ENCODE data around the gene SYT17. TPM values are rescaled to one million over a fixed set of nuclear protein-coding genes. Genes with fewer than 3 reads are reported as not detected.

SYT17 gene
- total RNA-seq, 2 experiments from 2014 or later, result not detected

DNA sequence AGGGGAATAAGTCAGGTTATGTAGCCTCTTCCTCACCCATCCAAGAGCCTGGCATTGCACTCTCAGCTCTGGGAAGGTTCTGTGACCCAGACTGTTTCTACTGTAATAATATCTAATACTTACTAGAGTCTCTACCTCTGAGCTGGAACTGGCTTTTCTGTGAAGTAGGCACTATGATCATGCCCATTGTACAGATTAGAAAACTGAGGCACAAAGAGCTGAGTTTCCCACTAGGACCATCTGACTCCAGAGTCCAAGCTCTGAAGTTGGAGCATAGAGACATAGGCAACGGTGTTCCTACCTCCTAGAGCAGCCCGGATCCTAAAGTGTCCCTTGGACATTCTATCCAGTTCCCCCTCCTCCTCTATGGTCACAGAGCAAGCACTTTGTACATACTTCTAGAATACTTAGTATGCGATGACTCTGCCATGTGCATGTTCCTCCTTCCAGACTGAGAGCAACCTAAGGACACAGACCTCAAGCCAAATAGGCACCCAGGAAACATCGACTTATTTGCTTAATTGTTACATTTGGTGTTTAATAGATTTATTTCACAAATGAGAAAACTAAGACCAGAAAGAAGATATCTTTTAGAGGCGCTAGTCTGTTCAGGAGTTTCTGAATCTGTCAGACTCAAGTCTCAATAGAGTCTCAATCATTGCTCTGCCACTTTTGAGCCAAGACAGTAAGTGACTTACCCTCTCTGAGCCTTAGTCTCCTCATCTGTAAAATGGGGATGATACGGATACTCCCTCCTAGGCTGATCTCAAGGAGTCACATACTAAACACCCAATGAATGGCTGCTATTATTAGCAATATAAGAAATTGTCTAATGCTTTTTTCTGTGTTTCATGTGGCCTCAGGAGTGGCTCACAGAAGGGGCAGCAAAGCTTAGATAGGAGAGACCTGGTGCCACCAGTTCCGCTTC, 121.1 kb downstream of the SYT17 start:
- POLR2A ChIA-PET, result no interaction called here
- CTCF ChIA-PET, result no interaction called here

DNA sequence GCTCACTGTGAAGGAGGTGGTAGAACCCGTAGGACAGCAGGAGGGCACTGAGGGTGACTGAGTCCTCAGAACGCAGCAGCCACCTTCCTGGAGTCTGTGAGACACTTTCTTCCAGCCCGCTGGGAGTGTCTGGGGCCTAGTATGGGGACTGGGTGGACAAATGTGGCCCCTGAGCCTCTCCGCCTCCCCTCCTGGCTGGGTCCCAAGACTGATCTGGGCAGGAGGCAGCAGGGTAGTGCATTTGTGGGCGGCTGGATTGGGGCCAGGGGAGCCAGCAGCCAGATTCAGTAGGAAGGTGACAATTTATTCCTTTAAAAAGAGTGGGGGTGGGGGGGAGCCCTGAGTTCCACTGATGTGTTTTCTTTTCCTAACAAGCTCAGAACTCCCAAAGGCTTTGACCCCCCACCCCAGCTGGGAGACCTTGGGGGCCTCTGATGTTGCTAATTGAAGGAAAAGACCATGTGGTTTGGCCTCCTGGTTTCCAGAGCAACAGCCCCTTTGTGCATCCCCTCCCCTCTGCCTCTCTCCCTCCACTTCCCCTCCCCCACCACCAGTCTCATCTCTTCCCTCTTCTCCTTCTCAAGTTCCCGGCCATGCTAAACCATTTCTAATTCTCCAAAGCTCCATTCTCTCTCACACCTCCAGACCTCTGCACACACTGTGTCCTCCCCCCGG, 121.9 kb downstream of the SYT17 start:
- CTCF ChIA-PET, result no interaction called here

DNA sequence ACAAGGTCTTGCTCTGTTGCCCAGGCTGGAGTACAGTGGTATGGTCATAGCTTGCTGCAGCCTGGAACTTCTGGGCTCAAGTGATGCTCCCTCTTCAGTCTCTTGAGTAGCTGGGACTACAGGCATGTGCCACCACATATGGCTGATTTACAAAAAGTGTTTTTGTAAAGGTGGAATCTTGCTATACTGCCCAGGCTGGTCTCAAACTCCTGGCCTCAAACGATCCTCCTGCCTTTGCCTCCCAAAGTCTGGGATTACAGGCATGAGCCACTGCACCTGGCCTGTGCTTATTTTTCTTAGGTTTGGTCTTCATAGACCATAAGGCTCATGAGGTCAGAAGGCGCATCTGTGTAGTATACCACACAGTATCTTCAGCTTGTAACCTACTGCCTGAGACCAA, 122.8 kb downstream of the SYT17 start:
- ChIA-PET POLR2A (no interaction called here), CTCF (no interaction called here)

More for the DNA sequence above, 121.9 kb downstream of the SYT17 start:
- POLR2A ChIA-PET, result no interaction called here

DNA sequence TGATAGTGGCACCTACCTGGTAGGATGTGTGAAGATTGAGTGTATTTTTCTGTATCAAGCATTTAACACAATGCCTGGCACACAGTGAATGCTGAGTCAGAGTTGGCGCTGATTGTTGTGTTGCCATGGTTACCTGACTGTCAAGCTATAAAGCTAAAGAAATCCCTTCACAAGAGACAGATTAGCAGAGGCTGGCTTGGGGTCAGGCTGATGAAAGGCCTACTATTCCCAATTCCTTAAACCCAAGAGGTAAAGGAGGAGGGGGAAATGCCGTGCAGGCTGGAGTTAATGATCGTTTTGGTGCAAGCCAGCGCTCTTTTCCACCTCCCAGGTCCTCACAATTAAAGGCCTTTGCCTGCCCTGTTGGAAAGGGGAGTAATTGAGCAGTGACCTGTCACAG, 123.4 kb downstream of the SYT17 start:
- POLR2A ChIA-PET, result no interaction called here
- CTCF ChIA-PET, result no interaction called here

DNA sequence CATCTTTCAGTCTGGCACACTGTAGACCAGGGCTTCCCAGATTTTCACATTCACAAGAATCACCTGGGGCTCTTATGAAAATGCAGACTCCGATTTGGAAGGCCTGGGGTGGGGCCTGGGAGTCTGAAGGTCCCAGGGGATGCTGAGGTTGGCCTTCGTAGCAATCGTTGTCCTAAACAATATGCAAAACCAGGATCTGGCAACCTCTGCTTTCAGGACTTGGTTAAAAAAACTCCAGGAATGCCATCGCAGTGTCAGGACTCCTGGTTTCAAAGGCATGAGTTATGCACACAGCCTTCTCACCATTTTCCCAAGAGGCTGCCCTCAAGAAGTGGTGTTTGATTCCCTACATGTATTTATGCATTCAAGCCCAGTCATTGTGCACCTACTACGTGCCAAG, 124.1 kb downstream of the SYT17 start:
- CTCF ChIA-PET, result no interaction called here
- POLR2A ChIA-PET, result no interaction called here

DNA sequence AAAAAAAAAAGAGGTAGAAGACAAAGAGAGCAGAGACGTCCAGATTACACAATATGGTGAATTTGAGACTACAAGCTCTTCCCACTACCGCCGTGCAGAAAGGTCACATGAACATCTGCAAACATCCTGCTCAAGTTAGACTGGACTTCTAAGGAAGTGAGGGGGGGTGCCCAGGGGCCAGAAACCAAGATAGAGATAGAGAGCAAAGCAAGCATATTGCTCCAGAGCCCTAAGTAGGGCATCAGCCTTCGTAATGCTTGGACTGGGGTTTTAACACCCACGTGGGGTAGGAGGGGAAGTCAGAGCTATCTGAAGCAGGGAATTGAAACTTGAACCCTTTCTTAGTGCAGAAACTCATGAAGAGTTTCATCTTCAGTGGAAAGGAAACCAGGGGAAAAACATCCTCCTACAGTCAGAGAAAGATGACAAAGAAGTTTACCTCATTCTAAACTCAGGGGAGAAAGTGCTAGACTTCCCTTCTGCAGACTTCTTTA, 126.2 kb downstream of the SYT17 start:
- POLR2A ChIA-PET, result no interaction called here
- CTCF ChIA-PET, result interaction anchor here (0.7 kb wide), 1 partner anchor 108 kb away, joined by 3 read pairs; no protein-coding TSS in a partner anchor

DNA sequence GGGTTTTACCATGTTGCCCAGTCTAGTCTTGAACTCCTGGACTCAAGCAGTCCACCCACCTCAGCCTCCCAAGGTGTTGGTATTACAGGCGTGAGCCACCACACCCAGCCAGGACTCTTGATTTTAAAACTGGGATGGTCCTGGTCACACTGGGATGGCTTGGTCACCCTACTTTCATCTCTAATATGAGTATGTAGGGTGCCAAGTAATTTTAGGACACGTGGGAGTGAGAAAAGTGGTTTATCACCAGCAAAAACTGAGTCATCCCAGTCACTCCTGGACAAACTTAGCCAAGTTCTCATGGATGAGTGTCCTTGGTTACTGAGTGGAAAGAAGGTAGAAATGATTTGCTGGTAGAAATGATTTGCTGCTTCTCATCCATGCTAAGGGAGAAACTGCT, 127.4 kb downstream of the SYT17 start:
- ChIA-PET CTCF (no interaction called here), POLR2A (no interaction called here)

DNA sequence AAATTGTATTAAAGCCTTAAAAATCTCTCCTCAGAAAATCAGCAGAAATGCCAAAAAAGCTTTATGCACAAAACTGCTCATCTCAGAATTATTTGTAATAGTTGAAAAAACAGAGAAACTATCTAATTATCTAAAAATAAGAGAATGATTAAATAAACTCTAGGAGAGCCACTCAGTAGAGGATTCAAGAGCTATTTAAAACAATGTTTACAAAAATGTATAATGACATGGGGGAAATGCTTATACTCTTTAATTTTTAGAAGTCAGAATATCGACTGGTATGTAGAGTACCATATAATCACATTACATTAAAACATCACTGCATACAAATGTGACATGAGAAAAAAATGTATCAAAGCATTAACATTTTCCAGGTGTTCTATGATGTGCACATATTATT, 129.4 kb downstream of the SYT17 start:
- ChIA-PET POLR2A (no interaction called here), CTCF (no interaction called here)

DNA sequence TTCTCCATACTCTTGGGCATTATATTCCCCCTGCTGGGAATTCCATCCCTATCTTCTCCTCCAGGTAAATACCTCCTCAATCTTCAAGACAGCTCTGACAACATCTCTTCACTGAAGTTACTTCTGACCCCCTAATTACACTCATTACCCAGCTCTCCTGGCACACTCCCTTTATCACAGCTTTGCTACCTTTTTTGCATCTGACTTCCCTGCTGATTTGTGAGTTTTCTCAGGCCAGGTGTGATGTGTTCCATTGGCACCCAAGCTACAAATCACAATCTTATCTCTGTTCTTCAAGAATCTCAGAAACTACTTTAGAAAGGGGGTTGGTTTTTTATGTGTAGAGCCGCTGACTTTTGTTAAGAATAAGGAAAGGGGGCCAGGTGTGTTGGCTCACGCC, 131.5 kb downstream of the SYT17 start:
- CTCF ChIA-PET, result no interaction called here
- POLR2A ChIA-PET, result no interaction called here

DNA sequence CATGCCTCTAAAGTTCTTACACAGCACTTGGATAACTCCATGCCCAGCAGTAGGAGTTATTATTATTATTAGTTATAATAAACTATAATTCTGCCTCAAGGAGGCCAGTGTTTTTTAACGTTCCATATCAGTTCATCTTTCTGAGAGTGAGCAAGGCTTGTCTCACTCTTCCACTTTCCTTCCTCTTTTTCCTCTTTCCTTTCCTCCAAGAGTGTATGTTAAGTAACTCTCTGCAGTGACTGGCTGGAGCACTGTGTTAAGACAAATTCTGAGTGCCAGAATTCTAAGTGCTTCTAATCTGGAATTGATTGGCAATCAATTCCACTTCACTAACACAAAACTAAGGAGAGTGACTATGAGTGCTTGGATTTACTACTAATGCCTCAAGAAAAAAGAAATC, 133.9 kb downstream of the SYT17 start:
- ChIA-PET POLR2A (no interaction called here), CTCF (no interaction called here)

DNA sequence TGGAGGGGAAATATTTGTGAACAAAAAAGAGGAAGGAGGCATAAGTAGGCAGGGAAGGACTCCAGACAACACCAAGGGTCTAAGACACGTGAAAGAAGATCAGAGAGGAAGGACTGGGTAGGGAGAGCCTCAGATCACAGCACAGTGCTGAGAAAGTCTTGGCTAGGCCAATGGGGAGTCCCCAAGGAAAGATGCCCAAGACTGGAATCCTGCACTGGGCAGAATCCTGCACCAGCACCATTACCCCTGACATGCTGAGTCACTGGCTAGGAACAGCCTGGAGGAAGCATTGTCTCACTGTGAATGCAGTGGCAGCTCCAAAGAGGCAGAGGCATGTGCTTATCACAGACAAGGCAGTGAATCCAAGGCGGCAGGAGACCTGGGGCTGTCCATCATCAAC, 136.7 kb downstream of the SYT17 start:
- POLR2A ChIA-PET, result no interaction called here
- CTCF ChIA-PET, result interaction anchor here (0.6 kb wide), 1 partner anchor 114 kb away, joined by 5 read pairs; no protein-coding TSS in a partner anchor

DNA sequence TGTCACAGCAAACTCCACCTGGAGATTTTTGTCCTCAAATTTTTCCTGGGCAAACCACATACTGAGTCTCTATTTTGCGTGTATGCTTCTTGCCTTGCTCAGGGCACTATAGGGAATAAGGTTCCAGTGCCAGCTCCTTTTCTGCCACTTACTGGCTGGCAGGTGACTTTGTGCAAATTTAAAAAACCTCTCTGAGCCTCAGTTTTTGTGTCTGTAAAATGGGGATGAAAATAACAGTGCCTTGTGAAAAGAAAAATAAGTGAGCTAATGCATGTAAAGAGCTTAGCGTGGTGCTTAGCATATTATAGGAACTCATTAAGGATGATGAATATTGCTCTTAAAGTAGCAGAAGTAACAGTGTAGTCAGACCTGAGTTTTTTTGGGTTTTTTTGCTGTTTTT, 137.4 kb downstream of the SYT17 start:
- ChIA-PET POLR2A (no interaction called here), CTCF (interaction anchor here (0.6 kb wide), 1 partner anchor 114 kb away, joined by 5 read pairs; no protein-coding TSS in a partner anchor)

DNA sequence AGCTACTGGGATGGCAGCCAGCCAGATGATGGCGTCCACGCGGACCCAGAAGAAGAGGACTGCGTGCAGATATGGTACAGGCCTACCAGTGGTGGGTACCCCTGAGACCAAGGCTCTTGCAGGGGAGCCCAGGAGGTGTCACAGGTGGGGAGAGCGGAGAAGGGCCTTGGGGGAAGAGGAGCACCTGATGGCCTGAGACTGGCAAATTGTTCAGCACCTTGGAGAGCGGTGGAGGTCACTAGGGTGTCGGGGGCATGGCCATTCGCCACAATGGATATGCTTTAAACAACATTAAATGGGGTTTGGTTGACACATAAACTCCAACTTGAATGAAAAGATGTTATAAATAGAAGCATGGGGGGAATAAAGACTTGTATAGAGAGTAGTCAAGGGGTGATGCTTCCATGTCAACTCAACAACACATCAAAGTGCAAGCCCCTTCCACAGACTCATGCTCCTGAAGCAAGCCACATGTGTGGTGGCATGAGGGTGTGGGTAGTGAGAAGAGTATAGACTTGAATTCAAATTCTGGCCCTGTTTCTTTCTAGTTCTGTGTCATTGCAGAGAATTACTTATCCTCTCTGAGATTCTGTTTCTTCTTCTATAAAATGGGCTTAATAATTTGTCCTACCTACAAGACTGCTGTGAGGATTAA, 139.7 kb downstream of the SYT17 start:
- ChIA-PET POLR2A (no interaction called here), CTCF (no interaction called here)

DNA sequence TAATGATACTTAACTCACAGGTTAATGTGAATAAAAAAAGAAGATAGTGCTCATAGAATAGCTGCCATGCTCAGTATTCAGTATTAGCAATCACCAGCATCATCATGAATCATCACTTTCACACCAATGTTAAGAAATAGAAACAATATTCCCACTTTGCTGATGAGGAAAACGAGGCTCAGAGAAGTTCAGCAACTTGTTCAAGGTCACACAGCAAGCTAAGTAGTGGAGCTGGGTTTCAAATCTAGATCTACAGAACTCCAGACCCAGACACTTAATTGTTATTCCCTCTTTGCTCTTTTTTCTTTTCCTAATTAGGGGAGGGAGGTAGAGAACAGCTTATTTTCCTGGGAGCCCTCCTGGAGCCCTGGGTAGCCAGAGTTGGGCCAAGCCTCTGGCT, 140.4 kb downstream of the SYT17 start:
- POLR2A ChIA-PET, result no interaction called here
- CTCF ChIA-PET, result no interaction called here

DNA sequence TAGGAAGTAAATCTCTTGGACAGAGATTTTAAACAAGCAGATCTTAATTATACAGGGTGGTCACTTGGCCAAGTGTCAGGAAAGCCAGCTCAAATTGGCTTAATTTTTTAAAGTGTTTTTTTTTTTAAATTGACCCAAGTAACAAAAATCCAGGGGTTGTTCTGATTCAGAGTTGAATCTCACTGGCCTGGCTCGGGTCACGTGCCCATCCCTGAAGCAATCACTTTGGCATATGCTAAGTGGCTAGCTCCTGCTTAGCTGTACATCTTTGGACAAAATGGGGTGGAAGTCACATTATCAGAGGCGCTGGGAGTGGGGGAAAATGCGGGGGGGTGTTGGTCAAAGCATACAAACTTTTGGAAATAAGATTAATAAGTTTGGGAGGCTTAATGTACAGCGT, 141.1 kb downstream of the SYT17 start:
- POLR2A ChIA-PET, result no interaction called here
- CTCF ChIA-PET, result no interaction called here

DNA sequence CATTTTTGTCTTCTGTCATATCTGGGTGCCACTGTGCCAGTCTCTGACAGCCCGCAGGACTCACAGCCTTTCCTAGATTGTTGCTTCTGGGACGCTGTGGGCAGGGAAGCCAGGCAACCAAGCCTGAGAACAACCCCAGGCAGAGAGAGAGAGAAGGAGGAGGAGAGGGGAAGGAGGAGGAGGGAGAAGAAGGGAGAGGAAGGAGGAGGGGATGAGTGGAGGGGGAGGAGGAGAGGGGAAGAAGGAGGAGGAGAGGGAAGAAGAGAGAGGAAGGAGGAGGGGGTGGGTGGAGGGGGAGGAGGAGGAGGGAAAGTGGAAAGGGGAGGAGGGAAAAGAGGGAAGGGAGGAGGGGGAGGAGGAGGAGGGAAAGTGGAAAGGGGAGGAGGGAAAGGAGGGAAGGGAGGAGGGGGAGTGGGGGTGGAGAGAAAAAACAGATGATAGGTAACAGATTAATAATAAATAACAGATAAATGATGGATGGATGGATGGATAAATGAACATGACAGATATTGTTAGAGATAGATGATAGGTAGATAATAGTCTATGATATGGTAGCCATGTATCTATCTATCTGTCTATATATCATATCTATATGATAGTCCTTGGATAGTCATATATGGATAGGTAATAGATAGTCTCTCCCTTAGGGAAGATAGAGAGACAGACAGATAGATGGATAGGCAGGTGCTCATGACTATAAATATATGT, 146.8 kb downstream of the SYT17 start:
- POLR2A ChIA-PET, result no interaction called here
- CTCF ChIA-PET, result no interaction called here

DNA sequence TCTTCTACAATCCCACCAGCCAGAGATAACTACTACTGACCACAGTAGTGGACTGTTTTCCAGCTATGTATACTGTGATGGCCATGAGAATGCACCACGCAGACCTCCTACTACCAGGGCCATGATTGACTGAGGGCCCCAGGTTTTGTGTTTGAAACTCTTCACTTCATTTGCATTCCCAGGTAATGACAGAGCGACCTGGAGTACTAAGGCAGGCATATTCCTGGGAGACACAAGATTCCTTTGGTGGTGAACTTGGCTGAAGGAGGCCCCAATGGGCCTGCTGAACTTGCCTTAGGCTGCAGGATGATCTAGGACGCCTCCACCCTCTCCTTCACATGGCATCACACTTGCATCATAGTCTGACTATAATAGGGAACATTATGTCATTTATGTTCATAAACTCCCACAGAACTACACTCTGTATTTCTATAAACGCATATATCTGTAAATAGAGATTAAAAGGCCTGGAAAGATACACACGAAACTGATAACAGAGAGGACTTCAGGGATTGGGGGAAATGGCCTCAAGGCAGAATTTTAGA, 147.9 kb downstream of the SYT17 start:
- ChIA-PET CTCF (no interaction called here), POLR2A (no interaction called here)

DNA sequence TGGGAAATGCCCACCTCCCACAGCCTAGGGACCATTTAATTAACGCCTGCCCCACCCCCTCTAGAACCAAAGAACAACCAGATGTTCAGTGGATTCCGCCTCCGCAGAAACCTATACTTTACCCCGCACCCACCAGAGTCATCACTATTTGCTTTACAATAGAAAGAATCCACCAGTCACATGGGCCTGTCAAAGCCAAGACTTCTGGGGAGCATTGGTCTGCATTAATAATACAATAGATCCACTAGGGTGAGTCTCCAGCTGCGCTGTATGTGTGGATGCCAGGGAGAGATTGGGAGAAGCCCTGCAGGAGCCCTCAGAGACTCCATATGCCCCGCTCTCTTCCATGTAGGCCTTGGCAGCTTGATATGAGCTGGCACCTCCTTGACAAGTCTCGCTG, 148.8 kb downstream of the SYT17 start:
- CTCF ChIA-PET, result no interaction called here

More for the DNA sequence above, 148.8 kb downstream of the SYT17 start:
- POLR2A ChIA-PET, result no interaction called here
